Parathyroid adenoma (tissue), 2 donors: ENCODE measurements around the gene CLDN16.

Experiments used
- H2AFZ ChIP-seq: fragments of 300-600 bp; sonication (generic); one replicate; pipeline ENCODE4 v1.7.0; 2017; ENCODE audit warnings: antibody characterized with exemption, mild to moderate bottlenecking
- H3K27ac ChIP-seq: fragments of 300-600 bp; sonication (generic); one replicate; pipeline ENCODE4 v1.7.0; 2017
- H3K27me3 ChIP-seq: fragments of 300-600 bp; sonication (generic); one replicate; pipeline ENCODE4 v1.7.0; 2017; ENCODE audit warnings: low read length; ENCODE audit not compliant: control insufficient read depth, insufficient read depth
- H3K36me3 ChIP-seq: fragments of 300-600 bp; sonication (generic); one replicate; pipeline ENCODE4 v1.7.0; 2017; ENCODE audit warnings: low read length; ENCODE audit not compliant: control insufficient read depth, insufficient read depth
- H3K4me1 ChIP-seq: fragments of 300-600 bp; sonication (generic); one replicate; pipeline ENCODE4 v1.7.0; 2017; ENCODE audit warnings: control low read depth
- H3K4me2 ChIP-seq: fragments of 300-600 bp; sonication (generic); one replicate; pipeline ENCODE4 v1.7.0; 2017; ENCODE audit warnings: low read length
- H3K4me3 ChIP-seq: fragments of 300-600 bp; sonication (generic); one replicate; pipeline ENCODE4 v1.7.0; 2017; ENCODE audit warnings: low read depth, low read length
- H3K79me2 ChIP-seq: fragments of 300-600 bp; sonication (generic); one replicate; pipeline ENCODE4 v1.7.0; 2017; ENCODE audit warnings: control low read depth
- H3K9ac ChIP-seq: fragments of 300-600 bp; sonication (generic); one replicate; pipeline ENCODE4 v1.7.0; 2017; ENCODE audit warnings: mild to moderate bottlenecking
- H3K9me3 ChIP-seq: fragments of 300-600 bp; sonication (generic); one replicate; pipeline ENCODE4 v1.7.0; 2017; ENCODE audit warnings: low read length; ENCODE audit not compliant: control insufficient read depth
- CTCF ChIP-seq: fragments of 300-600 bp; sonication (generic); IDR thresholded peaks from one replicate; pipeline ENCODE4 v1.7.0; 2017; ENCODE audit warnings: antibody characterized with exemption, mild to moderate bottlenecking
- donor health status: primary hyperparathyroidism.

CLDN16 gene

GRCh38 chr3:190387578-190388213, at the start of gene CLDN16:
CLDN16 (plus strand) TSS chr3:190388163; CDS start chr3:190388330, 167 bp downstream.
- TF ChIP-seq CTCF, result no peak
- Histone ChIP-seq H3K9me3 (no peaks in the 10 kb centered on the region), H3K36me3 (no peaks in the 10 kb centered on the region), H3K9ac (no peak within 1 kb of the TSS), H3K27ac (no peak within 1 kb of the TSS), H2AFZ (no peak within 1 kb of the TSS), H3K4me1 (no peaks in the 10 kb centered on the region), H3K4me3 (no peak within 1 kb of the TSS), H3K27me3 (no peaks in the 10 kb centered on the region), H3K4me2 (no peak within 1 kb of the TSS), H3K79me2 (no peaks in the 10 kb centered on the region)

- Histone ChIP-seq H3K4me1 (no peaks in the 10 kb centered on the region), H3K27ac (no peak overlapping the region), H3K79me2 (no peaks in the 10 kb centered on the region), H3K4me3 (no peak overlapping the region), H3K27me3 (no peaks in the 10 kb centered on the region), H3K4me2 (no peak overlapping the region), H3K9me3 (no peaks in the 10 kb centered on the region), H3K9ac (no peak overlapping the region), H2AFZ (peak overlapping the region; percentile 6), H3K36me3 (no peaks in the 10 kb centered on the region)
- TF ChIP-seq CTCF, result no peak
Observed at GRCh38 chr3:190338717-190339116, 49.2 kb upstream of the CLDN16 start.

GRCh38 chr3:190339130-190339529, 48.8 kb upstream of the CLDN16 start:
- H3K27ac ChIP-seq, result no peak overlapping the region
- peak overlapping the region; percentile 6 for H2AFZ ChIP-seq
- no peaks in the 10 kb centered on the region for H3K4me1 ChIP-seq
- no peaks in the 10 kb centered on the region for H3K79me2 ChIP-seq
- no peak overlapping the region for H3K4me2 ChIP-seq
- H3K9ac ChIP-seq, result no peak overlapping the region
- H3K36me3 ChIP-seq, result no peaks in the 10 kb centered on the region
- no peak overlapping the region for H3K4me3 ChIP-seq
- no peaks in the 10 kb centered on the region for H3K9me3 ChIP-seq
- no peak for TF ChIP-seq CTCF
- H3K27me3 ChIP-seq, result no peaks in the 10 kb centered on the region

- Histone ChIP-seq H3K27ac (no peak overlapping the region), H2AFZ (no peak overlapping the region), H3K4me2 (no peak overlapping the region), H3K79me2 (no peaks in the 10 kb centered on the region), H3K36me3 (no peaks in the 10 kb centered on the region), H3K27me3 (no peaks in the 10 kb centered on the region), H3K9ac (no peak overlapping the region), H3K4me1 (peaks cover 3% of the 10 kb centered on the region), H3K9me3 (no peaks in the 10 kb centered on the region), H3K4me3 (no peak overlapping the region)
- no peak for TF ChIP-seq CTCF
Observed at GRCh38 chr3:190340071-190340470, 47.9 kb upstream of the CLDN16 start.
